HepG2 (cell line): ENCODE measurements around the gene ERBB4. TPM values are rescaled to one million over a fixed set of nuclear protein-coding genes. Genes with fewer than 3 reads are reported as not detected.

Source experiments
- ATAC-seq: fragments of 200-7000 bp; cut with Tn5 transposase; 3 replicates; pipeline ENCODE4 v1.9.1; 2020; ENCODE audit warnings: mild to moderate bottlenecking, moderate library complexity
- BruUV-seq: library from RNA; stranded (reverse); fragments of 400-500 nt; replicated peaks from 2 replicates; lab custom pipeline; 2021; lab: Mats Ljungman, UMichigan
- CTCF ChIA-PET: fragments of 300-600 bp; formaldehyde crosslinking; extraction: SDS; loops from one replicate; lab custom pipeline; 2021; ENCODE audit warnings: low total read pairs, inconsistent platforms, low intra/inter-chr PET ratio; lab: Yijun Ruan, JAX
- POLR2A ChIA-PET: fragments of 350-600 bp; sonication (Branson Sonifier 250); formaldehyde crosslinking; loops from one replicate; lab custom pipeline; 2020; ENCODE audit warnings: antibody characterized with exemption, inconsistent platforms; lab: Yijun Ruan, JAX
- DNase-seq: peaks from one replicate; pipeline ENCODE4 v3.0.0-alpha.2; 2015; ENCODE audit warnings: low spot score
- FAIRE-seq: peaks from 3 replicates; lab custom pipeline; 2011; peaks lifted over from hg19 to GRCh38; lab: Jason Lieb, UNC
- H2AFZ ChIP-seq: one replicate; pipeline ENCODE4 v1.6.1; 2011; ENCODE audit warnings: low read length, inconsistent platforms
- H3K27ac ChIP-seq: fragments of 300-600 bp; 3 replicates; pipeline ENCODE4 v1.8.0; 2011; ENCODE audit warnings: mixed run types, mild to moderate bottlenecking, mixed read lengths, low read length, inconsistent platforms; ENCODE audit not compliant: insufficient read depth; ENCODE audit errors: extremely low read length
- H3K27me3 ChIP-seq, 2 experiments: fragments of 200-600 bp in 1 of 2; 2 replicates in 1 of 2; 3 replicates in 1 of 2; pipeline versions ENCODE4 v1.6.0 to v1.8.0; 2011; ENCODE audit warnings: low read length in 2 of 2, mild to moderate bottlenecking in 2 of 2, moderate library complexity in 2 of 2, inconsistent platforms in 1 of 2; ENCODE audit not compliant: insufficient read depth in 2 of 2, control insufficient read depth in 1 of 2
- H3K36me3 ChIP-seq, 2 experiments: fragments of 200-600 bp in 1 of 2; replicated peaks in 1 of 2; 2 replicates in 1 of 2; 3 replicates in 1 of 2; pipeline versions ENCODE4 v1.5.1 to v1.8.0; 2011; ENCODE audit warnings: low read length in 2 of 2, inconsistent platforms in 1 of 2; ENCODE audit not compliant: insufficient read depth in 2 of 2, control insufficient read depth in 1 of 2
- H3K4me1 ChIP-seq: 2 replicates; pipeline ENCODE4 v1.5.1; 2012; ENCODE audit warnings: low read length, inconsistent platforms; ENCODE audit not compliant: insufficient read depth
- H3K4me2 ChIP-seq: 2 replicates; pipeline ENCODE4 v1.6.0; 2011; ENCODE audit warnings: low read depth, low read length, inconsistent platforms
- H3K4me3 ChIP-seq, 3 experiments: fragments of 200-600 bp in 1 of 3; sonication (generic), shearing (Covaris generic) in 1 of 3; replicated peaks in 1 of 3; 2 replicates each; pipeline ENCODE4 v1.5.1; 2011 to 2016; ENCODE audit warnings: low read length in 3 of 3, inconsistent platforms in 2 of 3, low read depth in 2 of 3, mild to moderate bottlenecking in 2 of 3, control low read depth in 1 of 3, mixed read lengths in 1 of 3; ENCODE audit not compliant: insufficient read depth in 1 of 3
- H3K79me2 ChIP-seq: one replicate; pipeline ENCODE4 v1.6.1; 2011; ENCODE audit warnings: low read length, inconsistent platforms; ENCODE audit not compliant: insufficient read depth
- H3K9ac ChIP-seq: 2 replicates; pipeline ENCODE4 v1.6.0; 2011; ENCODE audit warnings: mild to moderate bottlenecking, low read depth, low read length, inconsistent platforms; ENCODE audit not compliant: insufficient read depth
- H3K9me3 ChIP-seq: 2 replicates; pipeline ENCODE4 v1.5.1; 2012; ENCODE audit warnings: mild to moderate bottlenecking, low read length
- H4K20me1 ChIP-seq: 2 replicates; pipeline ENCODE4 v1.6.0; 2011; ENCODE audit warnings: inconsistent platforms, mild to moderate bottlenecking, low read length, moderate library complexity; ENCODE audit not compliant: insufficient read depth
- ELF1 ChIP-seq: sonication (generic); formaldehyde crosslinking; IDR thresholded peaks from 2 replicates; pipeline ENCODE4 v1.4.0; 2020; ENCODE audit warnings: missing genetic modification reagents
- EP300 ChIP-seq, 3 experiments: sonication (generic) in 1 of 3; formaldehyde crosslinking in 1 of 3; IDR thresholded peaks; 2 replicates each; pipeline versions ENCODE4 v1.5.1 to v1.6.1; 2011 to 2020; ENCODE audit warnings: low read depth in 2 of 3, low read length in 2 of 3, borderline replicate concordance in 1 of 3, improper control_type of control experiment in 1 of 3, mild to moderate bottlenecking in 1 of 3, missing genetic modification reagents in 1 of 3, moderate library complexity in 1 of 3
- HHEX ChIP-seq: IDR thresholded peaks from 2 replicates; pipeline ENCODE4 v1.6.1; 2016; ENCODE audit warnings: control low read depth
- KLF13 ChIP-seq: sonication (generic); formaldehyde crosslinking; IDR thresholded peaks from 2 replicates; pipeline ENCODE4 v1.4.0; 2020; ENCODE audit warnings: mild to moderate bottlenecking, missing genetic modification reagents
- MAFF ChIP-seq: IDR thresholded peaks from 2 replicates; pipeline ENCODE4 v1.6.1; 2011; ENCODE audit warnings: low read depth, low read length, improper control_type of control experiment
- MAFK ChIP-seq, 2 experiments: IDR thresholded peaks in 1 of 2; conservative IDR thresholded peaks in 1 of 2; 2 replicates each; pipeline ENCODE4 v1.6.1; 2011; ENCODE audit warnings: improper control_type of control experiment in 2 of 2, low read length in 2 of 2
- TAF1 ChIP-seq: sonication (generic); formaldehyde crosslinking; IDR thresholded peaks from 2 replicates; pipeline ENCODE4 v1.4.0; 2020; ENCODE audit warnings: missing genetic modification reagents
- TAF15 ChIP-seq: fragments of 200-400 bp; formaldehyde crosslinking; IDR thresholded peaks from one replicate; pipeline ENCODE4 v1.6.1; 2018; ENCODE audit warnings: mild to moderate bottlenecking, low read depth, low read length; ENCODE audit not compliant: poor library complexity, severe bottlenecking
- ZNF619 ChIP-seq: sonication (generic); formaldehyde crosslinking; IDR thresholded peaks from 2 replicates; pipeline ENCODE4 v1.4.0; 2020; ENCODE audit warnings: mild to moderate bottlenecking, missing genetic modification reagents
- ZNF781 ChIP-seq: sonication (generic); formaldehyde crosslinking; IDR thresholded peaks from 2 replicates; pipeline ENCODE4 v1.5.1; 2020; ENCODE audit warnings: borderline replicate concordance, mild to moderate bottlenecking, missing genetic modification reagents; ENCODE audit errors: not compliant biosample characterization
- ZNF878 ChIP-seq: sonication (generic); formaldehyde crosslinking; IDR thresholded peaks from 2 replicates; pipeline ENCODE4 v1.8.1; 2023; ENCODE audit warnings: mild to moderate bottlenecking, missing genetic modification reagents, moderate library complexity
- WGBS: methylation state at CpG from one replicate; pipeline ENCODE4 v1.1.6; 2017; ENCODE audit warnings: low lambda C conversion rate; 5-methylcytosine and 5-hydroxymethylcytosine counted together
- in situ Hi-C: cut with HindIII; loops from 2 replicates; pipeline ENCODE4 v1.10.0; 2017; ENCODE audit warnings: low pct_unique_long_range_greater_than_20kb; ENCODE audit not compliant: extremely low pct_ligation_motif_present
- intact Hi-C: fragments of 100-400 bp; cut with micrococcal nuclease; formaldehyde crosslinking; loops from one replicate; pipeline ENCODE4 v1.10.0; 2022; ENCODE audit not compliant: unreplicated experiment
- polyA plus RNA-seq, 8 experiments: library from polyadenylated mRNA; depleted of rRNA in 3 of 8; stranded (reverse) in 7 of 8; unstranded in 1 of 8; fragments of >200 nt; fragmentation: Illumina TruSeq in 4 of 8; extraction: Trizol in 4 of 8; gene quantifications; 2 replicates each; pipeline versions ENCODE4 v1.2.1 to v1.2.3, GENCODE V29; 2011 to 2016; ENCODE audit warnings: low read depth in 4 of 8, missing spikeins in 1 of 8, mixed read lengths in 1 of 8; ENCODE audit not compliant: insufficient read depth in 1 of 8
- total RNA-seq, 5 experiments: library from RNA; depleted of rRNA; stranded (reverse); fragments of >200 nt; fragmentation: Illumina TruSeq; extraction: Trizol; gene quantifications; 2 replicates each; pipeline ENCODE4 v1.2.3, GENCODE V29; 2016; ENCODE audit warnings: low read depth in 1 of 5
- TF ChIP-seq, protein P1 (sequence below): IDR thresholded peaks from 2 replicates; pipeline ENCODE4 v1.6.1; 2016; ENCODE audit warnings: low read depth, missing genetic modification reagents, missing compliant biosample characterization
- TF ChIP-seq, protein P2 (sequence below): sonication (generic); formaldehyde crosslinking; IDR thresholded peaks from 2 replicates; pipeline ENCODE4 v1.9.0; 2021; ENCODE audit warnings: missing genetic modification reagents, mild to moderate bottlenecking, borderline replicate concordance

Gene ERBB4
- total and polyA plus RNA-seq, 2 of the 13 experiments (the other 11 are each of a cell fraction or from before 2014, with no cell fraction given), result not detected

DNA sequence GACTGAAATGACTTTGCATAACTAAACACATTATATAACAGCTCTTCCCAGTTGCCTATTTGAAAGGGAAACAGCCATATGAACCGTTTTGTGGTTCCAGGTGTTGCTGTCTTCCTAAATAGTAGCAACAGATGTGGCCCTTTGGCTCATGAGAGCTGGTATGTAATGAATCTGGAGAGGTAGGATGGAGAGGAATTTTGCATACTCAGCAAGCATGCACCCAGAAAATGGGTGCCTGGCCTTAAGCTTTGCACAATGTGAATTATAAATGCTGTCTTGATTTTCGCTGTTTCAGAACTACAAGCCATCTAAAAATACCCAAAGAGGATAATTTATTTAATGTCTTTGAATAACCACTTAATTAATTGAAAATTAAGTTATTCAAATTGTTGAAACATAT is 15.6 kb upstream of the ERBB4 start:
- Histone ChIP-seq H3K27me3 (no peaks in the 10 kb centered on the region), H3K4me1 (no peaks in the 10 kb centered on the region), H3K36me3 (no peaks in the 10 kb centered on the region), H3K9ac (no peak overlapping the region), H3K27ac (no peak overlapping the region), H3K4me2 (no peak overlapping the region), H3K9me3 (no peaks in the 10 kb centered on the region), H3K4me3 (no peak overlapping the region), H4K20me1 (no peaks in the 10 kb centered on the region), H3K79me2 (no peaks in the 10 kb centered on the region), H2AFZ (no peak overlapping the region)
- CTCF ChIA-PET, result no interaction called here
- intact Hi-C loops, result no loop called here
- FAIRE-seq (no peak), ATAC-seq (no peak), DNase-seq (no peak)
- TF ChIP-seq ZNF619 (CRISPR knock-in tag), result no peak
- TF ChIP-seq MAFF, result peak; percentile 59
- TF ChIP-seq MAFK (conservative IDR thresholded peaks at IDR 0.05 in 1 of 2, IDR thresholded peaks at IDR 0.05 in 1 of 2; ENCODE audit: low read length in 2 of 2), result peak; percentile 78 to 80
- no peak for TF ChIP-seq TAF1
- no peak for TF ChIP-seq TAF15
- in situ Hi-C loops, result no loop called here
- POLR2A ChIA-PET, result no interaction called here
- BruUV-seq, result no TSS peak
- 0% methylated on average over 2 of the region's 2 CpGs for WGBS

DNA sequence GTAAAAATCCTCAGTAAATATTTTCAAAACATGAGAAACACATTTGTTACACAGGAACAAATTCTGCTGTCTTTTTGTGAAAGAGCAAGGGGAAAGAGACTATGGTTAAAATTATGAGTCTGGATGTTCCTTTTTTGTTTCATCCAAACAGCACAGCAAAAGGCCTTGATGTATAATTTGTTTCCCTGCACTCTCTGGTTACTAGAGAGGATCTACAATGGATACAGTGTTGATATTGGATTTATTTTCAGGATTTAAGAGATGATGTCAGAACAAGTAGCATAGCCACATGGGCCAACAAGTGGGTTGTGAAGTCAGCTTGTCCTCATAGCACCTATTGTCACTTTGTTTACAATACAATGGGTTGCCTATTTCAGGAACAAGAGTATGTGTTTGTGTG is 11.3 kb upstream of the ERBB4 start:
- Histone ChIP-seq H3K27me3 (no peaks in the 10 kb centered on the region), H4K20me1 (no peaks in the 10 kb centered on the region), H3K9ac (no peak overlapping the region), H3K27ac (no peak overlapping the region), H3K4me2 (no peak overlapping the region), H3K9me3 (no peaks in the 10 kb centered on the region), H3K36me3 (no peaks in the 10 kb centered on the region), H2AFZ (no peak overlapping the region), H3K4me3 (no peak overlapping the region), H3K79me2 (no peaks in the 10 kb centered on the region), H3K4me1 (no peaks in the 10 kb centered on the region)
- ATAC-seq (no peak), DNase-seq (no peak), FAIRE-seq (no peak)
- CTCF ChIA-PET, result no interaction called here
- intact Hi-C loops (loop anchor here (5.0 kb wide), 1 partner anchor 1093 kb away; no protein-coding TSS in a partner anchor), in situ Hi-C loops (loop anchor here (10.0 kb wide), 1 partner anchor 405 kb away; no protein-coding TSS in a partner anchor)
- no TSS peak for BruUV-seq
- POLR2A ChIA-PET, result no interaction called here
- TF ChIP-seq ZNF781 (CRISPR knock-in tag), result no peak
- no peak for TF ChIP-seq HHEX (CRISPR knock-in tag)
- no peak for TF ChIP-seq ZNF878
- TF ChIP-seq, protein P1, sequence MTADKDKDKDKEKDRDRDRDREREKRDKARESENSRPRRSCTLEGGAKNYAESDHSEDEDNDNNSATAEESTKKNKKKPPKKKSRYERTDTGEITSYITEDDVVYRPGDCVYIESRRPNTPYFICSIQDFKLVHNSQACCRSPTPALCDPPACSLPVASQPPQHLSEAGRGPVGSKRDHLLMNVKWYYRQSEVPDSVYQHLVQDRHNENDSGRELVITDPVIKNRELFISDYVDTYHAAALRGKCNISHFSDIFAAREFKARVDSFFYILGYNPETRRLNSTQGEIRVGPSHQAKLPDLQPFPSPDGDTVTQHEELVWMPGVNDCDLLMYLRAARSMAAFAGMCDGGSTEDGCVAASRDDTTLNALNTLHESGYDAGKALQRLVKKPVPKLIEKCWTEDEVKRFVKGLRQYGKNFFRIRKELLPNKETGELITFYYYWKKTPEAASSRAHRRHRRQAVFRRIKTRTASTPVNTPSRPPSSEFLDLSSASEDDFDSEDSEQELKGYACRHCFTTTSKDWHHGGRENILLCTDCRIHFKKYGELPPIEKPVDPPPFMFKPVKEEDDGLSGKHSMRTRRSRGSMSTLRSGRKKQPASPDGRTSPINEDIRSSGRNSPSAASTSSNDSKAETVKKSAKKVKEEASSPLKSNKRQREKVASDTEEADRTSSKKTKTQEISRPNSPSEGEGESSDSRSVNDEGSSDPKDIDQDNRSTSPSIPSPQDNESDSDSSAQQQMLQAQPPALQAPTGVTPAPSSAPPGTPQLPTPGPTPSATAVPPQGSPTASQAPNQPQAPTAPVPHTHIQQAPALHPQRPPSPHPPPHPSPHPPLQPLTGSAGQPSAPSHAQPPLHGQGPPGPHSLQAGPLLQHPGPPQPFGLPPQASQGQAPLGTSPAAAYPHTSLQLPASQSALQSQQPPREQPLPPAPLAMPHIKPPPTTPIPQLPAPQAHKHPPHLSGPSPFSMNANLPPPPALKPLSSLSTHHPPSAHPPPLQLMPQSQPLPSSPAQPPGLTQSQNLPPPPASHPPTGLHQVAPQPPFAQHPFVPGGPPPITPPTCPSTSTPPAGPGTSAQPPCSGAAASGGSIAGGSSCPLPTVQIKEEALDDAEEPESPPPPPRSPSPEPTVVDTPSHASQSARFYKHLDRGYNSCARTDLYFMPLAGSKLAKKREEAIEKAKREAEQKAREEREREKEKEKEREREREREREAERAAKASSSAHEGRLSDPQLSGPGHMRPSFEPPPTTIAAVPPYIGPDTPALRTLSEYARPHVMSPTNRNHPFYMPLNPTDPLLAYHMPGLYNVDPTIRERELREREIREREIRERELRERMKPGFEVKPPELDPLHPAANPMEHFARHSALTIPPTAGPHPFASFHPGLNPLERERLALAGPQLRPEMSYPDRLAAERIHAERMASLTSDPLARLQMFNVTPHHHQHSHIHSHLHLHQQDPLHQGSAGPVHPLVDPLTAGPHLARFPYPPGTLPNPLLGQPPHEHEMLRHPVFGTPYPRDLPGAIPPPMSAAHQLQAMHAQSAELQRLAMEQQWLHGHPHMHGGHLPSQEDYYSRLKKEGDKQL (CRISPR knock-in tag), result no peak
- no peak for TF ChIP-seq KLF13
- TF ChIP-seq, protein P2, sequence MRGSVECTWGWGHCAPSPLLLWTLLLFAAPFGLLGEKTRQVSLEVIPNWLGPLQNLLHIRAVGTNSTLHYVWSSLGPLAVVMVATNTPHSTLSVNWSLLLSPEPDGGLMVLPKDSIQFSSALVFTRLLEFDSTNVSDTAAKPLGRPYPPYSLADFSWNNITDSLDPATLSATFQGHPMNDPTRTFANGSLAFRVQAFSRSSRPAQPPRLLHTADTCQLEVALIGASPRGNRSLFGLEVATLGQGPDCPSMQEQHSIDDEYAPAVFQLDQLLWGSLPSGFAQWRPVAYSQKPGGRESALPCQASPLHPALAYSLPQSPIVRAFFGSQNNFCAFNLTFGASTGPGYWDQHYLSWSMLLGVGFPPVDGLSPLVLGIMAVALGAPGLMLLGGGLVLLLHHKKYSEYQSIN (CRISPR knock-in tag), result no peak
- no peak for TF ChIP-seq ELF1 (CRISPR knock-in tag)
- no peak for TF ChIP-seq EP300 (IDR thresholded peaks at IDR 0.05; ENCODE audit: low read depth in 2 of 2, low read length in 2 of 2)
- TF ChIP-seq EP300 (CRISPR knock-in tag; IDR thresholded peaks at IDR 0.05; ENCODE audit: borderline replicate concordance), result no peak
